ACHN (cell line): Measurements from ENCODE around the gene SNU13.
"Not testable (repeated sequence)": the region's sequence is repeated elsewhere in the genome, so short reads cannot be mapped to it uniquely, and the experiment has no call there.

ENCODE experiments used
- DNase-seq: peaks from one replicate; pipeline ENCODE4 v3.0.0-alpha.2; 2015
- in situ Hi-C: cut with HindIII; loops from 2 replicates; pipeline ENCODE4 v1.10.0; 2017; ENCODE audit warnings: low sequenced_read_pairs, low pct_ligation_motif_present, low pct_unique_long_range_greater_than_20kb

The SNU13 gene

DNA sequence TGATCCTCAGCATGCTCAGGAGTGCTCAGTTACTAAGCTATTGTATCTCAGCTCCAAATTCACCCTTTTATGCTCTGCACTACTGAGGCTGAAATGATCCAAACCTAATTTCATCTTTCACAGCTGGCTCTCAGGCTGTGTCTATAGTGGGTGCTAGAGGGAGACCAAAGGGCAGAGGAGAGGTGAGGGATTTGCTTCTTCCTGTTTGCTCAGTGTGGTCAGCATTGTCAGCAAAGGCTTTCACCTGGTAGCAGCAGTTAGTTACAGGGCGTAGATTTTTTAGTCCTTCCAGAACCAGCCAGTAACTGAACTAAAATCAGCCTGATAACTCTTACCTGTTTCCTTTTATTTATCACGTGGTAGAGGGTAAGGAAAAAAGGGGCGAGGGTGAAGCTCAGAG is 34.3 kb downstream of the SNU13 start:
- in situ Hi-C loops: no loop called here
- DNase-seq: no peak

DNA sequence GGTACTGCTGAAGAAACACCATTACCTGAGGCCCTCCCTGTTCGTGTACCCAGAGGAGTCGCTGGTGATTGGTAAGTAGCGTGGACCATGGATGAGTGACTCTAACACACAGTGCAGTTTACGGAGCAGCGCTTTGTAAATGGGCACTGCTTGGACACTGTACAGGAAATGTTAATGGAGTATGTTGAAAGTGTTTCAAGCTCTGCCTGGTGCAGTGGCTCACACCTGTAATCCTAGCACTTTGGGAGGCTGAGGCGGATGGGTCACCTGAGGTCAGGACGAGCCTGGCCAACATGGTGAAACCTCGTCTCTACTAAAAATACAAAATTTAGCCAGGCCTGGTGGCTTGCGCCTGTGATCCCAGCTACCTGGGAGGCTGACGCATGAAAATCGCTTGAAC is 37.8 kb downstream of the SNU13 start:
- in situ Hi-C loops: no loop called here
- DNase-seq: no peak

DNA sequence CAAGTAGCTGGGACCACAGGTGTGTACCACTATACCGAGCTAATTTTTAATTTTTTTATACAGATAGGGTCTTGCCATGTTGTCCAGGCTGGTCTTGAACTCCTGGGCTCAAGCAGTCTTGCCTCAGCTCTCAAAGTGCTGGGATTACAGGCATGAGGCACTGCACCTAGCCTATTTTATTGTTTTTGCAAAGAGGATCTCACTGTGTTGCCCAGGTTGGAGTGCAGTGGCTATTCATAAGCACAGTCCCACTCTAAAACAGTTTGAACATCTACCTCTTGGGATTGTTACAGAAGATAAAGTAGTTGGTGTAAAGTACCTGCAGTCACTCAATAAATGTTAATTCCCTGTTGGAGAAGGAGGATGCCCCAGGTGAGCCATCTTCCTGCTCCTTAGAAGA is 38.4 kb downstream of the SNU13 start:
- DNase-seq: no peak
- in situ Hi-C loops: no loop called here

DNA sequence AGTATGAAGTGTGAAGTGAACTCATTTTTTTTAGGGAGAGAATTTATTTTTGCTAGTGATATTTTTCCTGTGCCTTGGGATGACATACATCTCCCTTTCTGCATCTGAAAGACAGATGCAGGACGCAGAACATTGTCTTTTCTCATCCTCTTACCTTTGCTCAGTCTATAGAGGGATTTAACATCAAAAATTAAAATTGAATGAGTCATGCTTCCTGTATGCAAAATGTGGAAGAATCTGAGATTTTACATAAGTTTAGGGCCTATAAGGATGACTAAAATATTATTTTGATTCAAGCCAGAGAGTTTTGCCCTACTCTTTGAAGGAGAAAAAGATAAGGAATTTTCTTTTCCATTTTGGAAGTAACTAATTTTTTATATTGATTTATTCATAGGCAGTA is 40.2 kb downstream of the SNU13 start:
- no peak for DNase-seq
- in situ Hi-C loops: no loop called here

DNA sequence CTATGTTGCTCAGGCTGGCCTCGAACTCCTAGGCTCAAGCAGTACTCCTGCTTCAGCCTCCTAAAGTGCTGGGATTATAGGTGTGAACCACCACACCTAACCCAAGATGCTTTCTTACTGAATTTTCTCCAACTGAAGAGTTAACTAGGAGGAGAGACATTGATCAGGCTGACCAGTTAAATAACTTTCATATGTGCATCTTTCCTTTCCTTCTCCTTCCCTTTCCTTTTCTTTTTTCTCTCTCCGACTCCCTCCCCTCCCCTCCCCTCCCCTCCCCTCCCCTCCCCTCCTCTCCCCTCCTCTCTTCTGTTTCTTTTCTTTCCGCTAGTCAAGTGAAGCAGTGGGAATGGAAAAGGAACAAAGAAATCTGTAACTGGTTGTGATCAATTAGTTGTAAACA is 40.9 kb downstream of the SNU13 start:
- DNase-seq: no peak
- in situ Hi-C loops: no loop called here

DNA sequence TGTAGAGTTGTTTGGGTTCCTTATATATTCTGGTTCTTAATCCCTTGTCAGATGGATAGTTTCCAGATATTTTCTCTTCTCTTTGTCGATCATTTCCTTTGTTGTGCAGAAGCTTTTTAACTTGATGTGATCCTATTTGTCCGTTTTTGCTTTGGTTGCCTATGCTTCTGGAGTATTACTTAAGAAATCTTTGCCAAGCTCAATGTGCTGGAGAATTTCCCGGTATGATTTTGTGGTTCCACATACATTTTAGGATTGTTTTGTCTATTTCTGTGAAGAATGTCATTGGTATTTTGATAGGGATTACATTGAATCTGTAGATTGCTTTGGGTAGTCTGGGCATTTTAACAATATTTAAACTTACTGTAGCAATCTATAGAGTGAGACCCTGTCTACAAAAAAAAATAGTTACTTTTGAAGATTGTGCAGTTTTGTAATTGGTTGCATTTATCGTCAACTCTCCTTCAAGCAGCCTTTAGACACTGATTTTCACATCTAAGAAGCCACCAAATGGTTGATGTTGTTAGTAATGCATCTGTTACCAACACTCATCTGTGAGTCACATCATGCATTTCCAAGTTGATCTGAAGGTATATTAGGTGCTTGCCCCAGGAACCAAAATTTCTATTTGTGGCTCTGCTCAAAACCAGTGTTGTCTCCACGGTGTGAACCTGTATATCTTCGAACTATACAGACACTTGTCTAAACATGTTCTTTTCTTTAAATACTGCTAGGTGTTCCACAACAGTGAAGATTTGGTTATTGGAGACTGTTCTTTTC is 46.1 kb downstream of the SNU13 start:
- DNase-seq: no peak
- in situ Hi-C loops: no loop called here

DNA sequence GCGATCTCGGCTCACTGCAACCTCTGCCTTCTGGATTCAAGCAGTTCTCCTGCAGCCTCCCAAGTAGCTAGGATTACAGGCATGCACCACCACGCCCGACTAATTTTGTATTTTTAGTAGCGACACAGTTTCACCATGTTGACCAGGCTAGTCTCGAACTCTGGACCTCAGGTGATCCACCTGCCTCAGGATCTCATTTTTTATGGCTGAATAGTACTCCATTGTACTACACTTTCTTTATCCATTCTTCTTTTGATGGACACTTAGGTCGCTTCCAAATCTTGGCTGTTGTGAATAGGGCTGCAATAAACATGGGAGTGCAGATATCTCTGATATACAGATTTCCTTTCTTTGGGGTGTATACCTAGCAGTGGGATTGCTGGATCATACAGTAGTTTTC is 46.8 kb downstream of the SNU13 start:
- no peak for DNase-seq
- in situ Hi-C loops: no loop called here

DNA sequence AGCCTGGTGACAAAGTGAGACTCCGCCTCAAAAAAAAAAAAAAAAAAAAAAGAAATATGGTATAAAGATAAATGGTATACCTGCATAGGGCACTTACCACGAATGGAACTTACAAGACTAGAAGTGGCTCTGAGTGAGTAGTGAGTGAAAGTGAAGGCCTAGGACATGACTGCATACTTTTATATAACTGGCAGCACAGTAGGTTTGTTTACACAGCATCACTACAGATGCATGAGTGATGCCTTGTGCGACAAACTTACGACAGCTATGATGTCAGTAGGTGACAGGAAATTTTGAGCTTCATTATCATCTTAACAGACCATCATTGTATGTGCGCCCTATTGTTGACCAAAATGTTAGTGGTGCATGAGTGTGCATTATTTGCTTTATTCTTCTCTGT is 49.9 kb downstream of the SNU13 start:
- in situ Hi-C loops: no loop called here
- DNase-seq: no peak

DNA sequence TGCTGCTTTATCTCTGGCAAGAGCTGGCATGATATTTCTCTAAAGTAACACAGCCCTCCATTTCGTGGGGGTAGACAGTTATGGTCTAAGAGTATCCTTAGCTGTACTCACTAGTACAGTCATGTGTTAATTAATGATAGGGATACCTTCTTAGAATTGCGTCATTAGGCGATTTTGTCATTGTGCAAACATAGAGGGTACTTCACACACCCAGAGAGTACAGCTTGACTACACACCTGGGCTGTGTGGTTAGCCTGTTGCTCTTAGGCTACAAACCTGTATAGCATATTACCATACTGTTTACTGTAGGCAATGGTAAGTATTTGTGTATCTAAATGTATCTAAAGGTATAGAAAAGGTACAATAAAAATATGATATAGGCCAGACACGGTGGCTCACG is 50.5 kb downstream of the SNU13 start:
- in situ Hi-C loops: no loop called here
- no peak for DNase-seq

DNA sequence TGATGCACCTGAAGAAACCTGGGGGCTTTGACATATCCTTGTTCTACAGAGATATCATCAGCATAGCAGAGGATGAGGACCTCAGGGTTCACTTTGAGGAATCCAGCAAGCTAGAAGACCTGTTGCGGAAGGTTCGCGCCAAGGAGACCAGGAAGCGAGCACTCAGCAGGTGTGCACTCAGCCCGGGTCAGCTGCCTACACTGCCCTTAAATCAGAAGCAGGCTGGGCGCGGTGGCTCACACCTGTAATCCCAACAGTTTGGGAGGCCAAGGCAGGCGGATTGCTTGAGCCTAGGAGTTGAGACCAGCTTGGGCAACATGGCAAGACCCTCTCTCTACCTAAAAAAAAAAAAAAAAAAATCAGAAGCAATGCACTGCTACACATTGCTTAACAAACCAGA is 51.0 kb downstream of the SNU13 start:
- in situ Hi-C loops: not testable (repeated sequence)

DNA sequence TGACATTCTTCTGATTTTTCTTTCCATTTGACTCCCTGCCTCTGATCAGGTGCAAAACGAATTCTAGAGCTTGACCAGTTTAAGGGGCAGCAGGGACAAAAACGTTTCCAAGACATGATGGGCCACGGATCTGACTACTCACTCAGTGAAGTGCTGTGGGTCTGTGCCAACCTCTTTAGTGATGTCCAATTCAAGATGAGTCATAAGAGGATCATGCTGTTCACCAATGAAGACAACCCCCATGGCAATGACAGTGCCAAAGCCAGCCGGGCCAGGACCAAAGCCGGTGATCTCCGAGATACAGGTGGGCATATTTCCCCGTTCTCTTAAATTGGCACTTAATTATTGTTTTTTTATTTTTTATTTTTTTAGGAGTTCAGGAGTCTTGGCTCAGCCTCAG is 52.2 kb downstream of the SNU13 start:
- DNase-seq: peak; percentile 64
- in situ Hi-C loops: no loop called here

More for the DNA sequence above, 51.0 kb downstream of the SNU13 start:
- not testable (repeated sequence) for DNase-seq

DNA sequence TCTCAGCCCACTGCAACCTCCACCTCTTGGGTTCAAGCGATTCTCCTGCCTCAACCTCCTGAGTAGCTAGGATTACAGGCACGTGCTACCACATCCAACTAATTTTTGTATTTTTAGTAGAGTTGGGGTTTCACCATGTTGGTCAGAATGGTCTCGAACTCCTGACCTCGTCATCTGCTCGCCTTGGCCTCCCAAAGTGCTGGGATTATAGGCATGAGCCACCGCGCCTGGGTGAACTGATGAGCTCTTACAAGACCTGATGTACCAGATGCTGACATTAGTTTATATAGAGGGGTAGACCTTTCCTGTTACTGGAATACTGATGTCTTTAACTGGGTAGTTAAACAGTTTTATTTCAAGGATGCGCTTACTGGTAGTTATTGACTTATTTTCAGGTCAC is 54.1 kb downstream of the SNU13 start:
- in situ Hi-C loops, DNase-seq: not testable (repeated sequence)

DNA sequence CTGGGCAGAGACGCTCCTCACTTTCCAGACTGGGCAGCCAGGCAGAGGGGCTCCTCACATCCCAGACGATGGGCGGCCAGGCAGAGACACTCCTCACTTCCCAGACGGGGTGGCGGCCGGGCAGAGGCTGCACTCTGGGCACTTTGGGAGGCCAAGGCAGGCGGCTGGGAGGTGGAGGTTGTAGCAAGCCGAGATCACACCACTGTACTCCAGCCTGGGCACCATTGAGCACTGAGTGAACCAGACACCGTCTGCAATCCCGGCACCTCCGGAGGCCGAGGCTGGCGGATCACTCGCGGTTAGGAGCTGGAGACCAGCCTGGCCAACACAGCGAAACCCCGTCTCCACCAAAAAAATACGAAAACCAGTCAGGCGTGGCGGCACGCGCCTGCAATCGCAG is 57.1 kb downstream of the SNU13 start:
- DNase-seq, in situ Hi-C loops: not testable (repeated sequence)

DNA sequence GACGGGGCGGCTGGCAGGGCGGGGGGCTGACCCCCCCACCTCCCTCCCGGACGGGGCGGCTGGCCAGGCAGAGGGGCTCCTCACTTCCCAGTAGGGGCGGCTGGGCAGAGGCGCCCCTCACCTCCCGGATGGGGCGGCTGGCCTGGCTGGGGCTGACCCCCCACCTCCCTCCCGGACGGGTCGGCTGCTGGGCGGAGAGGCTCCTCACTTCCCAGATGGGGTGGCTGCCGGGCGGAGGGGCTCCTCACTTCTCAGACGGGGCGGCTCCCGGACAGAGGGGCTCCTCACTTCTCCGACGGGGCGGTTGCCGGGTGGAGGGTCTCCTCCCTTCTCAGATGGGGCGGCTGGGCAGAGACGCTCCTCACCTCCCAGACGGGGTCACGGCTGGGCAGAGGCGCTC is 57.6 kb downstream of the SNU13 start:
- DNase-seq, in situ Hi-C loops: not testable (repeated sequence)

DNA sequence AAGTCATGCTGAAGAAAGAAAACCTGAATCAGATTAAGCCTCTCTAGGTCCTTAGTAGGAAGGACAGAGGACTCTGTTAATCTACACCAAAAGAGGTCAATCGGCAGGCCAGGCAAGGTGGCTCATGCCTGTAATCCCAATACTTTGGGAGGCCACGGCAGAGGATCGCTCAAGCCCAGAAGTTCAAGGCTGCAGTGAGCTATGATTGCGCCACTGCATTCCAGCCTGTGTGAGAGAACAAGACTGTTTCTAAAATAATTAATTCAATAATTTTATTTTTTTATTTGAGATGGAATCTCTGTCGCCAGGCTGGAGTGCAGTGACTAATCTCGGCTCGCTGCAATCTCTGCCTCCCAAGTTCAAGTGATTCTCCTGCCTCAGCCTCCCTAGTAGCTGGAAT is 63.1 kb downstream of the SNU13 start:
- no peak for DNase-seq
- in situ Hi-C loops: no loop called here
